ENCODE measurements around the gene CCDC158.
A peak's percentile ranks its signal among the peaks of the same experiment; 100 is the strongest.
"Not testable (repeated sequence)": the region's sequence is repeated elsewhere in the genome, so short reads cannot be mapped to it uniquely, and the experiment has no call there.

CCDC158 gene

GRCh38 chr4:76420762-76421581, at the start of gene CCDC158:
Gene CCDC158, minus strand, starts transcription at chr4:76421141. Its CDS starts 17,934 bp downstream, at chr4:76403207.
- DNase-seq, result no peak

DNA sequence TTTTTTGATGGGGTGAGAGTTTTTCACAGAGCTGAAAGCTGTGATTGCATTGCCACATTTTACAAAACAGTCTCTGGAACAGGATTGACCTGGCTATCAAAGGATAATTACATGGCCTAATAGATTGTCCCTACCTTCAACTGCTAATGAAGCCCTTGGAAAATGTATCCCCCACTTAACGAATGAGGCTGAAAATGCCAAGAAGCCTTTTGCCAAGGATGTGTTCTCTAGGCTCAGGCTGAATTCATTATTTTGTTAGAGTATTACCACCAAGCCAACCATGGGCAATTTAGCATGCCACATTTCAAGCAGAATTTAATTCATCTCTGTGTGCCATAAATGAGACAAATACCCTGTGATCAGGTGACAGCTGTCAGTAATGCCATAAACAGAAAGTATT, 49.6 kb upstream of the CCDC158 start:
- DNase-seq, result no peak

- DNase-seq, result no peak
These were observed 49.1 kb upstream of the CCDC158 start for GRCh38 chr4:76470064-76470463.

- no peak for DNase-seq
These were observed 42.6 kb upstream of the CCDC158 start for GRCh38 chr4:76463568-76463967.

- DNase-seq, result no peak
These were observed 38.4 kb upstream of the CCDC158 start for GRCh38 chr4:76459291-76459723.

DNA sequence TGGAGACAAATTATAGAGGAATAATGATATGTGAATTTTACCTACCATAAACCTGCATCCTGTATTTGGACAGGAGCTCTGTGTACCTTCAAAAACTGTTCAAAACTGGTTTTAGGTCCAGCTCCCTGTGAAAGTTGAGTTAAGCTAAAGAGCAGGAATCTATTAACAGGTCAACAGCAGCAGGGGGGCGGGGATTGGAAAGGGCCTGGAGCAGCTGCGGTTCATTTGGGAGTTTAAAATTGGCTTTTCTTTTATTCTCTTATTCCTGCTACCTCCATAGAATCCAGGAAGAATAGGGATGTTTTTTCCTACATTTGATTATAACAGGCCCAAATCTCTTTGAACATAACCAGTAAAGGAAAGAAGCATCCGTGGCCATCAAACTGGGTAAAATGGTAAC, 37.9 kb upstream of the CCDC158 start:
- no peak for DNase-seq

DNA sequence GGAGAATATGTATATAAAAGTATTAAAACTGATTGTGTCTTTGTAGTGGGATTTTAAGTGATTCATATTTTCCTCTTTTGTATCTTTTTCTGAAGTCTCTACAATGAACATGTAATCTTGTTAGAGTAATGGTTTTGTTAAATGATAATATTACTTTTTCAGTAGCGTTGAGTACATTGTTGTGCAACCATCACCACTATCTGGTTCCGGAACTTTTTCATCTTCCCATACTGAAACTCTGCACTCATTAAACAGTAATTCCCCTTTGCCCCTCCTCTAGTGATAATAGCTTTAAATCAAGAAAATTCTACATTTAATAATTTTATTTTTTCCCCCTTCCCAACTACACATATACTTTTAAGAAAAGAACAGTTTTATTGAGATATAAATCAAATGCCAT, 37.4 kb upstream of the CCDC158 start:
- no peak for DNase-seq

- DNase-seq, result no peak
These were observed 36.9 kb upstream of the CCDC158 start for GRCh38 chr4:76457885-76458284.

DNA sequence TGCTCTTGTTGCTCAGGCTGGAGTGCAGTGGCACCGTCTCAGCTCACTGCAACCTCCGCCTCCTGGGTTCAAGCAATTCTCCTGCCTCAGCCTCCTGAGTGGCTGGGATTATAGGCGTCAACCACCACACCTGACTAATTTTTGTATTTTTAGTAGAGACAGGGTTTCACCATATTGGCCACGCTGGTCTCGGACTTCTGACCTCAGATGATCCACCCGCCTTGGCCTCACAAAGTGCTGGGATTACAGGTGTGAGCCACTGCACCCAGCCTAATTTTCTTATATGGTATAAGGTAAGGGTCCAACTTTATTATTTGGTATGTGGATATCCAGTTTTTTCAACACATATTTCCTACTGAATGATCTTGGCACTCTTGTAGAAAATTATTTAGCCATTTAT, 33.1 kb upstream of the CCDC158 start:
- DNase-seq, result not testable (repeated sequence)

GRCh38 chr4:76453232-76453631, 32.3 kb upstream of the CCDC158 start:
- DNase-seq, result no peak

- DNase-seq, result no peak
These were observed 28.9 kb upstream of the CCDC158 start for GRCh38 chr4:76449833-76450232.

- no peak for DNase-seq
These were observed 28.4 kb upstream of the CCDC158 start for GRCh38 chr4:76449362-76449767.

DNA sequence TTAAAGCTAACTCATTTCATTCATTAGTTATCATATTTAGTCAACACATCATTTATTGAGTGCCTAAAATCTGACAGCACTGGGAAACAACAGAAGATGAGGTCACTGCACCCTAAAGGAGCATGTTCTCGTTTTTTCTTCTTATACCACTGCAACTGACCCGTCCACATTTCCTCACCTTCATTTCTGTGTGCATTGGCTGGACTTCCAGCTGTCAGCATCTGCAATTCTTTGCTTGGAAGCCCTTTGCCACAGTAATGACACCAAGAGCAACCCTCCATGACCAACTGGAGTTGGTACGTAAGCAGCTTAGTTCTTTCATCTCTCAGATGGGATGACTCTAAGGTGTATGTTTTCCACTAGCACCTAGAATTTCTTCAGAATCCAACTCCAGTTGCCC, 27.3 kb upstream of the CCDC158 start:
- DNase-seq, result no peak

DNA sequence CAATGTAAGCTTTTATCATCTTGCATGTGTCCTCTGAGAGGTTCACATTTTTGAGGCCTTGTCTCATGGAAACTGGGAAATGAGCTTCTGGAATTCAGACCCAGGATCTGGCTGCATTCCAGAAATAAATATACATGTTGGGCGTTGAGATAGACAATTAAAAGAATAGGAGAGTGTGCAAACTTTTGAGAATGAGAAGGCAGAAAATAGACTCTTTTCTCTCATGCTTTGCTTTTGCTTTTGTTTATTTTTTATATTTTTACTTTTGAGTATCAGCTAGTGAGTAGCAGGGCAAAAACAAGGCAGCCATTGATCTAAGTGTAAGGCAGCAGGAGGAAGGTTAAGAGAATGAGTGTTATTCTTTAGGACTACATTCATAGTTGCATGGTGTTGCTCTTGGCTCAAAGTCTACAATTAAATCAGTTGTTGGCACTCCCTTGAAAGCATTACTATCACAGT, 26.5 kb upstream of the CCDC158 start:
- no peak for DNase-seq

GRCh38 chr4:76445911-76446310, 25.0 kb upstream of the CCDC158 start:
- no peak for DNase-seq

DNA sequence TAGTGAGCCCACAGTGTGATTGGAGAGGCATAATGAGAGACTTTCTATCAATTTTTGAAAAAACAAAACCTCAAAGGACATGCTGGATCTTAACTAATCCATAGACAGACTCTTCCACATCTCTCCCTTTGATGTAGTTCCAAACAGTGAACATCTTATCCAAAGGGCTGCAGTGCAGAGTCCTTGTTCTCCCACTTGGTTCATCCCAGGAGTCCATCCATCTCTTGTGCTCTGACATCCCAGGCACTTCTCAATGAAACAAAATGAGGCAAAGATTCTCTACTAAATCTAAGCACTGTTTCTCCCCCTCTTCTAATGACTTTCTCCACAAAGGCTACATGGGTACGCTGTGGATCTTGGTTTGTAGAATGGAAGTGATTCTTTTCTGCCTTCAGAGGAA, 22.4 kb upstream of the CCDC158 start:
- DNase-seq, result no peak

GRCh38 chr4:76442807-76443206, 21.9 kb upstream of the CCDC158 start:
- DNase-seq, result no peak

DNA sequence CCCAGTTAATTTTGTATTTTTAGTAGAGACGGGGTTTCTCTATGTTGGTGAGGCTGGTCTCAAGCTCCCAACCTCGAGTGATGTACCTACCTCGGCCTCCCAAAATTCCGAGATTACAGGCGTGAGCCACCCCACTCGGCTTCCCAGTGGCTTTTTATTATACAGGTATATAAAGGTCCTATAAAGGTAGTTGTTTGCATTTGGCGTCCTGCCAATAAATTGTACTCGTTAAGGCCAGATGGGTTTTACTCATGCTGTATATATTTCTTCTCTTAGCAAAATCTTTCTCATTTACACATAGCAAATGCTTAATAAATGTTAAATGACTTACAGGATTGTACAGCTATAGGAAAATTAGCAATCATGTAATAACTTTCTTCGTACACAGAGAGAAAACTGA, 20.9 kb upstream of the CCDC158 start:
- DNase-seq, result no peak

DNA sequence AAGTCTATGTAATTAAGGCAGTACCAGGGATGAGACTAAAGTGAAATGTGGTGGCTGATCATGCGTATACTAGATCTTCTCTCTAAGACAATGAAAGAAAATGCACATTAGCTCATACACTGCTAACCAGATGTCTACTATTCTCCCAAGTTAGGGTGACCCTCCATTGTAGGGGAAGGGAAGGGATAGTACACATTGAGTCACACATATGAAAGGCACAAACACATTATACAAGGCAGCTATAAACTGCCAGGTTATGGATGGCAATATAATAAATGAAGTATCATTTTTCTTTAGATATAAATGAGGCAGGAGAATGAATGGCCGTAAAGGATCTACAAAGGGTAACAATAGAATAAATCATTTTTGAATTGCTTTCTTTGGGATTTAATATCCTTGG, 18.6 kb upstream of the CCDC158 start:
- DNase-seq, result no peak

- DNase-seq, result no peak
These were observed 14.8 kb upstream of the CCDC158 start for GRCh38 chr4:76435528-76436319.

DNA sequence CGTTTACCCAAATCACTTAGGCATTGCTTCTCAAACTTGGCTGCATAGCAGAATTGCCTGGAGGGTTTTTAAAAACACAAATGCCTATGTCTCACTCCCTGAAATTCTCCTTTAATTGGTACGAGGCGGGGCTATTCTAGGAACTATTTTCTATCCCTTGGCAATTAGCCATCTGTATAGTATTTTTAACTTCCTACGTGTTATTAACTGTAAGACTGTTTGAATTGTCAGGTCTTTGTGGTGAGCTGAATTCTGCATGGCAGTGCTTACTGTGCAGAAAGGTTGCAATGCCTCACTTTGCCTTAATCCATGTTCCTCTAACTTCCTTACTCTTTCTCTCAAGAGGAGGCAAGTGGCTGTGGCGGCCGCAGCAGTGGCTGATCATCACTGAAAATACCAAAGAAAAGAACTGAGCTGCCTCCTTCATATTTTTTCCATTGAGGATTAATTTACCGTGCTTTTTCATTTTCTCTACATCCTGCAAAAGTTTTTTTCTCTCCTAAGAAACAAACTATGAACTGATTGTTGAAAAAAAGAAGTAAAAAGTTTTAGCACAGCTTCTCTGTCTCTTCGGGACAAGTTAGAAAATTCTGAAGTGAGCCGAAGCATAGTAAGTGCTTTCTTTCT, 14.1 kb upstream of the CCDC158 start, which contains the start of gene SHROOM3:
TSS of gene SHROOM3 (plus strand) at position 329 of the 627 bp plus-strand sequence. CDS start 824 bp downstream, outside the sequence.
- no peak for DNase-seq

- peak; percentile 36 for DNase-seq
These were observed 9.8 kb upstream of the CCDC158 start for GRCh38 chr4:76430519-76431388.
